Measurements from ENCODE around the gene TMBIM1. TPM values are rescaled to one million over a fixed set of nuclear protein-coding genes. Genes with fewer than 3 reads are reported as not detected.
"Not testable (repeated sequence)": the region's sequence is repeated elsewhere in the genome, so short reads cannot be mapped to it uniquely, and the experiment has no call there.

TMBIM1 gene
- total RNA-seq, 6 donors from 2014 or later, result 112 to 359 (median 236) TPM

GRCh38 chr2:218318241-218318640, 25.9 kb upstream of the TMBIM1 start:
- H3K9me3 ChIP-seq, result no peaks in the 10 kb centered on the region
- peaks cover 14 to 26% (median 19%) of the 10 kb centered on the region in 4 donors for H3K4me1 ChIP-seq
- DNase-seq, result no peak
- no peak for TF ChIP-seq CTCF (IDR thresholded peaks at IDR 0.05)
- no peak for TF ChIP-seq POLR2A (IDR thresholded peaks at IDR 0.05)
- no peak for TF ChIP-seq POLR2AphosphoS5 (IDR thresholded peaks at IDR 0.05)
- TF ChIP-seq EP300 (IDR thresholded peaks at IDR 0.05), result no peak
- no peaks in the 10 kb centered on the region for H3K27me3 ChIP-seq
- WGBS, 2 donors, result 78 to 80% methylated on average over 1 to 7 of the region's 7 CpGs
- no peak for ATAC-seq (ENCODE audit: low FRiP score in 2 of 2)
- H3K36me3 ChIP-seq, result no peaks in the 10 kb centered on the region
- H3K27ac ChIP-seq, result no peak overlapping the region
- no peak overlapping the region for H3K4me3 ChIP-seq

GRCh38 chr2:218317835-218318234, 25.5 kb upstream of the TMBIM1 start:
- peak overlapping the region in 2 of 4 donors; percentile 66 to 78 for H3K27ac ChIP-seq

GRCh38 chr2:218317303-218317630, 25.0 kb upstream of the TMBIM1 start:
- ATAC-seq (ENCODE audit: low FRiP score in 2 of 2), result no peak
- H3K27me3 ChIP-seq, result no peaks in the 10 kb centered on the region
- peaks cover 8 to 27% (median 15%) of the 10 kb centered on the region in 4 donors for H3K4me1 ChIP-seq
- no peak for DNase-seq
- peak overlapping the region; percentile 65 to 78 (median 68) for H3K27ac ChIP-seq
- H3K36me3 ChIP-seq, result no peaks in the 10 kb centered on the region
- TF ChIP-seq CTCF (IDR thresholded peaks at IDR 0.05), result no peak
- no peak for TF ChIP-seq POLR2AphosphoS5 (IDR thresholded peaks at IDR 0.05)
- no peak for TF ChIP-seq EP300 (IDR thresholded peaks at IDR 0.05)
- no peak for TF ChIP-seq POLR2A (IDR thresholded peaks at IDR 0.05)
- no peak overlapping the region for H3K4me3 ChIP-seq
- 71 to 100% methylated on average over 1 of the region's 1 CpG for WGBS, 2 donors
- no peaks in the 10 kb centered on the region for H3K9me3 ChIP-seq

More at GRCh38 chr2:218317835-218318234, 25.5 kb upstream of the TMBIM1 start:
- H3K27me3 ChIP-seq, result no peaks in the 10 kb centered on the region
- H3K4me1 ChIP-seq, result peaks cover 14 to 27% (median 19%) of the 10 kb centered on the region in 4 donors
- DNase-seq (no peak), ATAC-seq (ENCODE audit: low FRiP score in 2 of 2) (no peak)
- 76 to 77% methylated on average over 4 of the region's 4 CpGs for WGBS, 2 donors
- H3K9me3 ChIP-seq, result no peaks in the 10 kb centered on the region
- no peak overlapping the region for H3K4me3 ChIP-seq
- TF ChIP-seq POLR2AphosphoS5 (IDR thresholded peaks at IDR 0.05) (no peak), CTCF (IDR thresholded peaks at IDR 0.05) (no peak), EP300 (IDR thresholded peaks at IDR 0.05) (no peak), POLR2A (IDR thresholded peaks at IDR 0.05) (no peak)
- no peaks in the 10 kb centered on the region for H3K36me3 ChIP-seq

- Histone ChIP-seq H3K27me3 (no peaks in the 10 kb centered on the region), H3K27ac (peak overlapping the region in 3 of 4 donors; percentile 66 to 78 (median 69)), H3K4me1 (peaks cover 4 to 24% (median 12%) of the 10 kb centered on the region in 4 donors), H3K9me3 (no peaks in the 10 kb centered on the region), H3K36me3 (no peaks in the 10 kb centered on the region), H3K4me3 (no peak overlapping the region)
- TF ChIP-seq CTCF (IDR thresholded peaks at IDR 0.05) (no peak), EP300 (IDR thresholded peaks at IDR 0.05) (no peak), POLR2A (IDR thresholded peaks at IDR 0.05) (no peak), POLR2AphosphoS5 (IDR thresholded peaks at IDR 0.05) (no peak)
- WGBS, 2 donors, result 81 to 89% methylated on average over 8 of the region's 8 CpGs
- ATAC-seq (ENCODE audit: low FRiP score in 2 of 2) (no peak), DNase-seq (no peak)
These were observed 23.1 kb upstream of the TMBIM1 start for GRCh38 chr2:218315397-218315796.

GRCh38 chr2:218314764-218315163, 22.5 kb upstream of the TMBIM1 start:
- peaks cover 4 to 24% (median 12%) of the 10 kb centered on the region in 4 donors for H3K4me1 ChIP-seq
- 92 to 98% methylated on average over 4 of the region's 4 CpGs for WGBS, 2 donors
- H3K9me3 ChIP-seq; H3K4me3 ChIP-seq; H3K27me3 ChIP-seq; H3K36me3 ChIP-seq; ATAC-seq (ENCODE audit: low FRiP score in 2 of 2); DNase-seq: not testable (repeated sequence)
- peak overlapping the region in 2 of 4 donors; percentile 76 to 79 for H3K27ac ChIP-seq
